C4-2B (cell line): ENCODE results near the gene ARHGAP26.

Source experiments
- ZFX ChIP-seq: fragments of 450-650 bp; IDR thresholded peaks from 2 replicates; pipeline ENCODE4 v1.6.1; 2017
- TF ChIP-seq, protein P1 (sequence below): fragments of 450-650 bp; conservative IDR thresholded peaks from 2 replicates; pipeline ENCODE4 v1.5.1; 2017; ENCODE audit warnings: mild to moderate bottlenecking

DNA sequence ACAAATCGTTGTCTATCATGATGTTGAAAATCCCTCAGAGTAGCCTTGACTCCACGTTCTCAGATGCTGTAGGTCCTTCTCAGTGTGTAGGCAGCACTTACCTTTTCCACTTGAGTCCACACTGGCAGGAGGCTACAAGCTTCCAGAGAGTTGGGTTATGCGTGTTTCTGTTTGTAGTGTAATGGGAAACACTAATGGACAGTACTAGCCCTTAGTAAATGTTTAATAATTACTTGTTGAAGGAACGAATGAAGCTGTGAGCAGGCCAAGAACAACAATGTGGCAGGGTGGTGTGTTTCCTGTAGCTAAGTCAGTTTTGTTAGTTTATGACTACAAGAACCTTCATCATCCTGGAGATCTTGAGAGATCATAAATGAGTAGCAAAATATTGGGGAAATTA is 83.5 kb downstream of the ARHGAP26 start:
- no peak for TF ChIP-seq ZFX
- TF ChIP-seq, protein P1, sequence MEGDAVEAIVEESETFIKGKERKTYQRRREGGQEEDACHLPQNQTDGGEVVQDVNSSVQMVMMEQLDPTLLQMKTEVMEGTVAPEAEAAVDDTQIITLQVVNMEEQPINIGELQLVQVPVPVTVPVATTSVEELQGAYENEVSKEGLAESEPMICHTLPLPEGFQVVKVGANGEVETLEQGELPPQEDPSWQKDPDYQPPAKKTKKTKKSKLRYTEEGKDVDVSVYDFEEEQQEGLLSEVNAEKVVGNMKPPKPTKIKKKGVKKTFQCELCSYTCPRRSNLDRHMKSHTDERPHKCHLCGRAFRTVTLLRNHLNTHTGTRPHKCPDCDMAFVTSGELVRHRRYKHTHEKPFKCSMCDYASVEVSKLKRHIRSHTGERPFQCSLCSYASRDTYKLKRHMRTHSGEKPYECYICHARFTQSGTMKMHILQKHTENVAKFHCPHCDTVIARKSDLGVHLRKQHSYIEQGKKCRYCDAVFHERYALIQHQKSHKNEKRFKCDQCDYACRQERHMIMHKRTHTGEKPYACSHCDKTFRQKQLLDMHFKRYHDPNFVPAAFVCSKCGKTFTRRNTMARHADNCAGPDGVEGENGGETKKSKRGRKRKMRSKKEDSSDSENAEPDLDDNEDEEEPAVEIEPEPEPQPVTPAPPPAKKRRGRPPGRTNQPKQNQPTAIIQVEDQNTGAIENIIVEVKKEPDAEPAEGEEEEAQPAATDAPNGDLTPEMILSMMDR = no peak
